Measurements from ENCODE around the gene TICAM2.

DNA sequence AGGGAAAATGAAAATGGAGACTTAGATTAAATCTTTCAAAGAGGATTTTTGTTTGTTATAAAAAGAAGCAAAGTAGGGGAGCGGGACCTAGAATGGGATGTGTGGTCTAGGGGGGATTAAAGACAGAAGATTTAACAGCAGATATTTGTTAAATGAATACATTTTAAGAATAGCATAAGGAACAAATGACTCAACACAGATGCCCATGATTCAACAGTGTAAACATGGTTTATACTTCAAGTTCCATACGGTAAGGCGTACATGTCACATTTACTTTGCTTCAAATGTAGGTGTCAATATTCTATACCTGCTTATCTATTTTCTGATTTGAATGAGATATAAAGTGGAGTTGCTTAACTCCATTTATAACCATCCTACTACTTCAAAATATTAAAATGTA lies 1.5 kb downstream of the TICAM2 start:
- TF ChIP-seq, protein P1, sequence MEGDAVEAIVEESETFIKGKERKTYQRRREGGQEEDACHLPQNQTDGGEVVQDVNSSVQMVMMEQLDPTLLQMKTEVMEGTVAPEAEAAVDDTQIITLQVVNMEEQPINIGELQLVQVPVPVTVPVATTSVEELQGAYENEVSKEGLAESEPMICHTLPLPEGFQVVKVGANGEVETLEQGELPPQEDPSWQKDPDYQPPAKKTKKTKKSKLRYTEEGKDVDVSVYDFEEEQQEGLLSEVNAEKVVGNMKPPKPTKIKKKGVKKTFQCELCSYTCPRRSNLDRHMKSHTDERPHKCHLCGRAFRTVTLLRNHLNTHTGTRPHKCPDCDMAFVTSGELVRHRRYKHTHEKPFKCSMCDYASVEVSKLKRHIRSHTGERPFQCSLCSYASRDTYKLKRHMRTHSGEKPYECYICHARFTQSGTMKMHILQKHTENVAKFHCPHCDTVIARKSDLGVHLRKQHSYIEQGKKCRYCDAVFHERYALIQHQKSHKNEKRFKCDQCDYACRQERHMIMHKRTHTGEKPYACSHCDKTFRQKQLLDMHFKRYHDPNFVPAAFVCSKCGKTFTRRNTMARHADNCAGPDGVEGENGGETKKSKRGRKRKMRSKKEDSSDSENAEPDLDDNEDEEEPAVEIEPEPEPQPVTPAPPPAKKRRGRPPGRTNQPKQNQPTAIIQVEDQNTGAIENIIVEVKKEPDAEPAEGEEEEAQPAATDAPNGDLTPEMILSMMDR (IDR thresholded peaks at IDR 0.05), result no peak
- TF ChIP-seq, protein P2, sequence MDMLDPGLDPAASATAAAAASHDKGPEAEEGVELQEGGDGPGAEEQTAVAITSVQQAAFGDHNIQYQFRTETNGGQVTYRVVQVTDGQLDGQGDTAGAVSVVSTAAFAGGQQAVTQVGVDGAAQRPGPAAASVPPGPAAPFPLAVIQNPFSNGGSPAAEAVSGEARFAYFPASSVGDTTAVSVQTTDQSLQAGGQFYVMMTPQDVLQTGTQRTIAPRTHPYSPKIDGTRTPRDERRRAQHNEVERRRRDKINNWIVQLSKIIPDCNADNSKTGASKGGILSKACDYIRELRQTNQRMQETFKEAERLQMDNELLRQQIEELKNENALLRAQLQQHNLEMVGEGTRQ (CRISPR knock-in tag; IDR thresholded peaks at IDR 0.05), result no peak
